Rectal smooth muscle tissue (tissue), 1 donor: ENCODE data around the gene SETD4.

Experiments
- H3K27ac ChIP-seq: one replicate; pipeline ENCODE4 v1.7.0; 2013; ENCODE audit warnings: low read depth, low read length, inconsistent platforms
- H3K27me3 ChIP-seq: one replicate; pipeline ENCODE4 v1.7.0; 2013; ENCODE audit warnings: low read length; ENCODE audit not compliant: control insufficient read depth, insufficient read depth
- H3K36me3 ChIP-seq: one replicate; pipeline ENCODE4 v1.7.0; 2013; ENCODE audit warnings: low read length; ENCODE audit not compliant: control insufficient read depth, insufficient read depth
- H3K4me1 ChIP-seq: one replicate; pipeline ENCODE4 v1.7.0; 2013; ENCODE audit warnings: low read length; ENCODE audit not compliant: control insufficient read depth, insufficient read depth
- H3K4me3 ChIP-seq: one replicate; pipeline ENCODE4 v1.7.0; 2013; ENCODE audit warnings: low read length
- H3K9ac ChIP-seq: one replicate; pipeline ENCODE4 v1.7.0; 2013; ENCODE audit warnings: low read length

The SETD4 gene

GRCh38 chr21:36010801-36011200, 49.5 kb downstream of the SETD4 start:
- H3K36me3 ChIP-seq = no peaks in the 10 kb centered on the region
- H3K4me1 ChIP-seq = no peaks in the 10 kb centered on the region
- H3K4me3 ChIP-seq = no peak overlapping the region
- no peak overlapping the region for H3K27ac ChIP-seq
- H3K27me3 ChIP-seq = no peaks in the 10 kb centered on the region
- H3K9ac ChIP-seq = no peak overlapping the region

GRCh38 chr21:36008505-36008904, 51.8 kb downstream of the SETD4 start:
- no peaks in the 10 kb centered on the region for H3K36me3 ChIP-seq
- H3K27ac ChIP-seq = no peak overlapping the region
- no peak overlapping the region for H3K9ac ChIP-seq
- no peaks in the 10 kb centered on the region for H3K4me1 ChIP-seq
- H3K27me3 ChIP-seq = no peaks in the 10 kb centered on the region
- H3K4me3 ChIP-seq = no peak overlapping the region

GRCh38 chr21:36005879-36006400, 54.4 kb downstream of the SETD4 start:
- Histone ChIP-seq H3K4me1 (no peaks in the 10 kb centered on the region), H3K27ac (no peak overlapping the region), H3K36me3 (no peaks in the 10 kb centered on the region), H3K27me3 (no peaks in the 10 kb centered on the region), H3K4me3 (no peak overlapping the region), H3K9ac (no peak overlapping the region)

GRCh38 chr21:36005018-36005417, 55.3 kb downstream of the SETD4 start:
- H3K36me3 ChIP-seq = no peaks in the 10 kb centered on the region
- no peaks in the 10 kb centered on the region for H3K27me3 ChIP-seq
- no peaks in the 10 kb centered on the region for H3K4me1 ChIP-seq
- no peak overlapping the region for H3K9ac ChIP-seq
- H3K4me3 ChIP-seq = no peak overlapping the region
- no peak overlapping the region for H3K27ac ChIP-seq

- Histone ChIP-seq H3K27me3 (no peaks in the 10 kb centered on the region), H3K4me3 (no peak overlapping the region), H3K27ac (no peak overlapping the region), H3K9ac (no peak overlapping the region), H3K4me1 (no peaks in the 10 kb centered on the region), H3K36me3 (no peaks in the 10 kb centered on the region)
Measured at GRCh38 chr21:36004441-36004840, 55.9 kb downstream of the SETD4 start.

- no peaks in the 10 kb centered on the region for H3K27me3 ChIP-seq
- no peak overlapping the region for H3K9ac ChIP-seq
- H3K27ac ChIP-seq = no peak overlapping the region
Measured at GRCh38 chr21:36003776-36004175, 56.5 kb downstream of the SETD4 start.

GRCh38 chr21:35996217-35996616, 64.1 kb downstream of the SETD4 start:
- Histone ChIP-seq H3K36me3 (no peaks in the 10 kb centered on the region), H3K9ac (no peak overlapping the region), H3K4me3 (no peak overlapping the region), H3K27me3 (peaks cover 6% of the 10 kb centered on the region), H3K4me1 (no peaks in the 10 kb centered on the region), H3K27ac (no peak overlapping the region)

More at GRCh38 chr21:36003776-36004175, 56.5 kb downstream of the SETD4 start:
- no peaks in the 10 kb centered on the region for H3K36me3 ChIP-seq
- H3K4me3 ChIP-seq = no peak overlapping the region
- no peaks in the 10 kb centered on the region for H3K4me1 ChIP-seq

GRCh38 chr21:35995522-35996088, 64.7 kb downstream of the SETD4 start:
- Histone ChIP-seq H3K9ac (no peak overlapping the region), H3K27me3 (peaks cover 6% of the 10 kb centered on the region), H3K4me1 (no peaks in the 10 kb centered on the region), H3K4me3 (no peak overlapping the region), H3K36me3 (no peaks in the 10 kb centered on the region), H3K27ac (no peak overlapping the region)

GRCh38 chr21:35994613-35995012, 65.7 kb downstream of the SETD4 start:
- Histone ChIP-seq H3K4me1 (no peaks in the 10 kb centered on the region), H3K36me3 (no peaks in the 10 kb centered on the region), H3K4me3 (no peak overlapping the region), H3K27me3 (peaks cover 6% of the 10 kb centered on the region), H3K9ac (no peak overlapping the region), H3K27ac (no peak overlapping the region)

- no peak overlapping the region for H3K4me3 ChIP-seq
- H3K4me1 ChIP-seq = no peaks in the 10 kb centered on the region
- H3K27ac ChIP-seq = no peak overlapping the region
- H3K27me3 ChIP-seq = peaks cover 6% of the 10 kb centered on the region
- H3K9ac ChIP-seq = no peak overlapping the region
- no peaks in the 10 kb centered on the region for H3K36me3 ChIP-seq
Measured at GRCh38 chr21:35993875-35994490, 66.3 kb downstream of the SETD4 start.

GRCh38 chr21:35991131-35991530, 69.2 kb downstream of the SETD4 start:
- no peak overlapping the region for H3K4me3 ChIP-seq
- H3K4me1 ChIP-seq = no peaks in the 10 kb centered on the region
- H3K27ac ChIP-seq = no peak overlapping the region
- no peak overlapping the region for H3K9ac ChIP-seq
- peaks cover 4% of the 10 kb centered on the region for H3K27me3 ChIP-seq
- H3K36me3 ChIP-seq = no peaks in the 10 kb centered on the region

- H3K27me3 ChIP-seq = peaks cover 4% of the 10 kb centered on the region
- no peaks in the 10 kb centered on the region for H3K4me1 ChIP-seq
- H3K27ac ChIP-seq = no peak overlapping the region
- H3K36me3 ChIP-seq = no peaks in the 10 kb centered on the region
- no peak overlapping the region for H3K9ac ChIP-seq
- no peak overlapping the region for H3K4me3 ChIP-seq
Measured at GRCh38 chr21:35990609-35991008, 69.7 kb downstream of the SETD4 start.

GRCh38 chr21:35989138-35989735, 71.1 kb downstream of the SETD4 start:
- Histone ChIP-seq H3K4me1 (no peaks in the 10 kb centered on the region), H3K9ac (no peak overlapping the region), H3K27me3 (no peaks in the 10 kb centered on the region), H3K4me3 (no peak overlapping the region), H3K27ac (no peak overlapping the region), H3K36me3 (no peaks in the 10 kb centered on the region)
